Keratinocyte (primary cell): Measurements from ENCODE around the gene MDN1. TPM values are rescaled to one million over a fixed set of nuclear protein-coding genes. Genes with fewer than 3 reads are reported as not detected.
A peak's percentile ranks its signal among the peaks of the same experiment; 100 is the strongest.

Experiments used
- DNase-seq: peaks from one replicate; pipeline ENCODE4 v3.0.0-alpha.2; 2011; ENCODE audit warnings: low read depth, missing footprints, low spot score
- FAIRE-seq: peaks from 2 replicates; lab custom pipeline; 2011; peaks lifted over from hg19 to GRCh38; lab: Jason Lieb, UNC
- H2AFZ ChIP-seq: 2 replicates; pipeline ENCODE4 v1.6.0; 2012; ENCODE audit warnings: low read length, control low read depth, inconsistent platforms; ENCODE audit not compliant: control insufficient read depth
- H3K27ac ChIP-seq: 2 replicates; pipeline ENCODE4 v1.5.1; 2011; ENCODE audit warnings: low read length; ENCODE audit not compliant: control insufficient read depth, insufficient read depth
- H3K27me3 ChIP-seq: 3 replicates; pipeline ENCODE4 v1.6.0; 2011; ENCODE audit warnings: low read length; ENCODE audit not compliant: control insufficient read depth, insufficient read depth; ENCODE audit errors: extremely low read depth
- H3K36me3 ChIP-seq, 2 experiments: 2 replicates in 1 of 2; 3 replicates in 1 of 2; pipeline ENCODE4 v1.5.1; 2011; ENCODE audit warnings: low read length in 2 of 2, mild to moderate bottlenecking in 1 of 2; ENCODE audit not compliant: control insufficient read depth in 2 of 2, insufficient read depth in 2 of 2; ENCODE audit errors: extremely low read depth in 1 of 2
- H3K4me1 ChIP-seq: 3 replicates; pipeline ENCODE4 v1.5.1; 2011; ENCODE audit warnings: low read length; ENCODE audit not compliant: control insufficient read depth, insufficient read depth; ENCODE audit errors: extremely low read depth
- H3K4me2 ChIP-seq: 3 replicates; pipeline ENCODE4 v1.6.0; 2011; ENCODE audit warnings: low read depth, low read length; ENCODE audit not compliant: control insufficient read depth, insufficient read depth; ENCODE audit errors: extremely low read depth
- H3K4me3 ChIP-seq, 3 experiments: fragments of 200-600 bp in 1 of 3; sonication (generic) in 1 of 3; 2 replicates in 2 of 3; 3 replicates in 1 of 3; pipeline ENCODE4 v1.5.1; 2011 to 2016; ENCODE audit warnings: low read length in 3 of 3, mild to moderate bottlenecking in 3 of 3, control low read depth in 2 of 3, inconsistent platforms in 1 of 3, low read depth in 1 of 3, mixed read lengths in 1 of 3, mixed run types in 1 of 3, moderate library complexity in 1 of 3; ENCODE audit not compliant: control insufficient read depth in 2 of 3, insufficient read depth in 2 of 3; ENCODE audit errors: extremely low read depth in 1 of 3
- H3K79me2 ChIP-seq: 2 replicates; pipeline ENCODE4 v1.6.0; 2012; ENCODE audit warnings: low read length; ENCODE audit not compliant: control insufficient read depth, insufficient read depth
- H3K9ac ChIP-seq: 3 replicates; pipeline ENCODE4 v1.6.0; 2011; ENCODE audit warnings: low read length; ENCODE audit not compliant: control insufficient read depth, insufficient read depth; ENCODE audit errors: extremely low read depth
- H3K9me1 ChIP-seq: 3 replicates; pipeline ENCODE4 v1.6.0; 2011; ENCODE audit warnings: low read length; ENCODE audit not compliant: control insufficient read depth, insufficient read depth; ENCODE audit errors: extremely low read depth
- H3K9me3 ChIP-seq: 2 replicates; pipeline ENCODE4 v1.5.1; 2012; ENCODE audit warnings: low read depth, low read length; ENCODE audit not compliant: control insufficient read depth
- H4K20me1 ChIP-seq: 3 replicates; pipeline ENCODE4 v1.6.0; 2011; ENCODE audit warnings: low read length; ENCODE audit not compliant: control insufficient read depth, insufficient read depth; ENCODE audit errors: extremely low read depth
- CTCF ChIP-seq, 3 experiments: IDR thresholded peaks in 1 of 3; conservative IDR thresholded peaks in 1 of 3; optimal IDR thresholded peaks in 1 of 3; 2 replicates in 2 of 3; 3 replicates in 1 of 3; pipeline versions ENCODE3 to v1.5.1; 2011; ENCODE audit warnings: low read length in 3 of 3, mild to moderate bottlenecking in 3 of 3, moderate library complexity in 2 of 3, control low read depth in 1 of 3, inconsistent platforms in 1 of 3; ENCODE audit not compliant: insufficient read depth in 2 of 3; ENCODE audit errors: extremely low read depth in 1 of 3
- EZH2 ChIP-seq: IDR thresholded peaks from one replicate; pipeline ENCODE4 v1.6.1; 2012; ENCODE audit warnings: inconsistent platforms, mild to moderate bottlenecking, low read length, moderate library complexity
- dilution Hi-C: fragments of 300-500 bp; cut with MboI; formaldehyde crosslinking; loops from one replicate; pipeline ENCODE4 v1.7.0; 2020; ENCODE audit warnings: low sequenced_read_pairs; ENCODE audit not compliant: extremely low pct_ligation_motif_present
- polyA plus RNA-seq, 5 experiments: library from polyadenylated mRNA; depleted of rRNA in 3 of 5; stranded (reverse) in 3 of 5; stranded (forward) in 1 of 5; unstranded in 1 of 5; fragments of >200 nt; gene quantifications; 1 replicate in 1 of 5; 2 replicates in 3 of 5; 3 replicates in 1 of 5; pipeline versions ENCODE4 v1.2.1 to v1.2.3, GENCODE V29; 2011 to 2012; ENCODE audit warnings: missing spikeins in 2 of 5, low read depth in 1 of 5, low replicate concordance in 1 of 5

The MDN1 gene
- polyA plus RNA-seq, 1 donor (not counting 4 experiments of a cell fraction or from before 2014, with no cell fraction given): 16.0 TPM

DNA sequence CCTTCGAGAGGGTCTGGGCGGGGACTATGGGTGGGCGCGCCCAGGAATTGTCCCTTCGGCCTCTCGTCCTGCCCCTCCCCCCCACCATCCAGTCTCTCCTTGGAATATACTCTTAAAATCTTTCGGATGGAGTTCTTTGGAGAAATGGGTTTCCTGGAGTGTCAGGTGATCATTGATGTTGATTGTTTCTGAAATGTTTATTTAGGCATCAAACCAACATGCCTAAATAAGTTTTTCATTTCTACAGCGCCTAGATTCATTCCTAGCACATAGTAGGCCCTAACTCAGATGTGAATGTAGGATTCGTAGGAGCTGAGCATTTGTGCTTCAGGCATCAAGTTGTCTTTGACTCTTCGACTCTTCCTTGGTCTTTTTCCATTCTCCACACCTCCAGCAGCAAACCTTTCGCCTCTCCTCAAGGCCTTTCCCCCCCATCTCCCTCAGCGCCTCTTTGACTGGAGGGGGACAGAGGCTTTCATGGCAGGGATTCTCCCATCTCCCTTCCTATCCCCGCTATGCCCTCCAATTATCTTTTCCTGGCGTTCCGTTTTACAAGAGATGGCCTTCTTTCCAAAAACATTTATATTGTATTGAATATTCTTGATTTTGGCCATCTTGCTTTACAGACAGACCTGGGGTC lies 10.7 kb upstream of the MDN1 start:
- Histone ChIP-seq H3K27me3 (no peaks in the 10 kb centered on the region), H3K4me3 (peak overlapping the region; percentile 79 to 95 (median 88)), H3K79me2 (peaks cover 22% of the 10 kb centered on the region), H3K4me2 (peak overlapping the region; percentile 100), H2AFZ (peak overlapping the region; percentile 98), H3K36me3 (no peaks in the 10 kb centered on the region), H3K9ac (peak overlapping the region; percentile 89), H3K27ac (peak overlapping the region; percentile 72), H3K9me3 (no peaks in the 10 kb centered on the region), H3K4me1 (peaks cover 4% of the 10 kb centered on the region), H4K20me1 (no peaks in the 10 kb centered on the region), H3K9me1 (no peaks in the 10 kb centered on the region)
- dilution Hi-C loops: no loop called here
- no peak for DNase-seq
- TF ChIP-seq EZH2 (no peak), CTCF (optimal IDR thresholded peaks at IDR 0.05 in 1 of 3, IDR thresholded peaks at IDR 0.05 in 1 of 3, conservative IDR thresholded peaks at IDR 0.05 in 1 of 3; ENCODE audit: extremely low read depth in 1 of 3, insufficient read depth in 2 of 3, low read length in 3 of 3) (no peak)
- no peak for FAIRE-seq

DNA sequence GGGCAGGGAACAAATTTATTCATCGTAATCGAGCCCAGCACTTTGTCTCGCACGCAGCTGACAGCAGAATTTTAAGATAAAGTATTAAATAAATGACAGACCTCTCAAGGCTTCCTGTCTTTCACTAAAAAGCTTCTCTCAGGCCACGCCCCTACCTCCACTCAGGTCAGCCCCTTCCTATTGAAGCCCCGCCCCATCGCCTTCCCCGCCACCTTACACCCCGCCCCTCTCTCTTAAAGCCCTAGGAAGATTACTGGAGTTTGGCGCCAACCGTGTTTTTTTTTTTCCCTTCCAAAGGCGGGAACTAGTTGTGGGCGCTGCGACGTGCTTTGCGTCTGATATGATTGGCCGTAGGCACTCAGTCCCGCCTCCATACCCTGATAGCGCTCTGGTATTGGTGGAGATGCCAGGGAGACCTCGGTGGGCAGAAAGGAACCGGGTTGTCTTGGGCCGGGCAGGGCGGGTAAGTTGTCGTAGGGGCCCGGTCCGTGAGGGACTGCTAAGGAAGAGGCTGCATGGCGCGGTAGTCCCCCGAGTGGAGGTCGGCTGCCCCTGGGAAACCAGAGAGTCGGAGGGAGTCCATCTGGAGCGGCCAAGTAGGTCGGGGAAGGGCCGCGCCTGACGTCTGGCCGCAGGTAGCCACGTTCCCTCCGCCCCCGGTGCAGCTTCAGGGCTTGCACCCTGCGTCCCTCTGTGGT lies 10.0 kb upstream of the MDN1 start, which contains the start of gene CASP8AP2:
Gene CASP8AP2, plus strand, starts transcription at position 409 of the 698 bp plus-strand sequence.
- peak within 1 kb of the TSS; percentile 76 for H3K27ac ChIP-seq
- H3K4me3 ChIP-seq: peak within 1 kb of the TSS; percentile 88 to 96 (median 95)
- DNase-seq (peak; percentile 95), FAIRE-seq (peak; percentile 93)
- no peak for TF ChIP-seq EZH2
- TF ChIP-seq CTCF (optimal IDR thresholded peaks at IDR 0.05 in 1 of 3, IDR thresholded peaks at IDR 0.05 in 1 of 3, conservative IDR thresholded peaks at IDR 0.05 in 1 of 3; ENCODE audit: extremely low read depth in 1 of 3, insufficient read depth in 2 of 3, low read length in 3 of 3): no peak
- dilution Hi-C loops: no loop called here
- H3K79me2 ChIP-seq: peaks cover 22% of the 10 kb centered on the region
- H3K9me1 ChIP-seq: no peaks in the 10 kb centered on the region
- no peaks in the 10 kb centered on the region for H3K36me3 ChIP-seq
- no peaks in the 10 kb centered on the region for H3K9me3 ChIP-seq
- H3K4me1 ChIP-seq: peaks cover 4% of the 10 kb centered on the region
- H3K9ac ChIP-seq: peak within 1 kb of the TSS; percentile 89
- H3K27me3 ChIP-seq: no peaks in the 10 kb centered on the region
- H3K4me2 ChIP-seq: peak within 1 kb of the TSS; percentile 100
- no peaks in the 10 kb centered on the region for H4K20me1 ChIP-seq
- H2AFZ ChIP-seq: peak within 1 kb of the TSS; percentile 99
